Regular cardiac myocyte (primary cell): Measurements from ENCODE around the gene DUOX2. TPM values are rescaled to one million over a fixed set of nuclear protein-coding genes. Genes with fewer than 3 reads are reported as not detected.

Experiments used
- total RNA-seq: library from RNA; depleted of rRNA; stranded (reverse); fragments of >200 nt; gene quantifications from 2 replicates; pipeline ENCODE4 v1.2.3, GENCODE V29; 2014

The DUOX2 gene
- total RNA-seq = under 0.01 TPM in 1 of 2 replicates, not detected in the other

DNA sequence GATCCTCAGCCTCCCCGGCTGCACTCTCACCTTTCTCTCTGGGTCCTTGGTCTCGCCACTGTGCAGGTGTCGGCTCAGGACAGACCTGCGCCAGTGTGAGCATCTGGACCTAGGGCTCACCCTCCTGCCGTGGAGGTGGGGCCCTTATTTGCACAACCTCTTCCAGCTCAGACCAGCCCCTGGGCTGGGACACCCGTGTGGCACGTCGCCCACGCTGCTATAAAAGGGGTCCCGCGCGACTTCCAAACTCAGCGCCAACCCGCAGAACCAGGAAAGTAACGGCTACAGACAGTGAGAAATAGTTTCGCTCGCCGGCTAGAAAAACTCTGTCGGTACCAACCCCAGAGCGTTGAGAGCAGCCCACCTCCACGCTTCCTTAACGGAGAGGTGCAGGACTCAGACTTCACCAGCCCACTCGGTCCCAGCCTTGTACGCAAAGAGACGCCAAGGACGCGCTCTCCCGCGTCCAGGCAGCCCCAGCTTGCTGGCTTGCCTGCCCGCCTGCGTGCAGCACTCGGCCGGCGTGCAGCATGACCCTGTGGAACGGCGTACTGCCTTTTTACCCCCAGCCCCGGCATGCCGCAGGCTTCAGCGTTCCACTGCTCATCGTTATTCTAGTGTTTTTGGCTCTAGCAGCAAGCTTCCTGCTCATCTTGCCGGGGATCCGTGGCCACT, at the start of gene DUOX2, which contains the start of gene DUOXA2:
DUOX2 (minus strand) TSS at position 97 of the 675 bp plus-strand sequence. CDS start 761 bp downstream, outside the sequence.
DUOXA2 (plus strand) TSS at position 251 of the 675 bp plus-strand sequence; CDS start at position 531, 280 bp downstream.

DNA sequence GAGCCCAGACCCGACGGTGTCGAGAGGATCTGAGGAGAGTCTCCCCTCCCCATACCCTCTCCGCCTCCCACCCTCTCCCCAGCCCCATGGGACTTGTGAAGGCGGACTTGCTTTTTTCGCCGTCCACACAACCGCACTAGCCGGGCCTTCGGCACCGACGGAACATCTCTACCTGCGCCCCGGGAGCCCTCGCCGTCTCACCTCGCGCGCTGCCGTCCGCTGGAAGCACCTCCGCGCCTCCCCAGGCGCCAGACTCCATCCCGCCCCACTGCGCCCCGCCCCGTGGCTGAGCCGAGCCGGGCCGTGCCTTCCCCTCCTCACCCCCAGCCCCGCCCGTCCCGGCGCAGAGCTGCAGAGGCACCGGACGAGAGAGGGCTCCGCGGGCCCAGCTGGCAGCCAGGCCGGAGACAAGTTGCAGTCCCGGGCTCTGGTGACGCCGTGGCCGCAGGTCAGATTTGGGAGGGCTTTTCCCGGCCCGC, 15.7 kb upstream of the DUOX2 start, which contains the start of the genes DUOX1 and DUOXA1:
DUOX1 (plus strand) TSS at position 344 of the 479 bp plus-strand sequence. CDS start 1,973 bp downstream, outside the sequence.
DUOXA1 (minus strand) TSS at position 229 of the 479 bp plus-strand sequence. CDS start 6,865 bp downstream, outside the sequence.

Other genes with a start within 250 kb of the DUOX2 start
- not detected in 2 replicates for gene TERB2, start 157.5 kb downstream of the DUOX2 start, total RNA-seq
- gene SORD, start 91.0 kb downstream of the DUOX2 start, total RNA-seq = 4.8 and 17.6 TPM in 2 replicates
- not detected in 2 replicates for gene DUOXA2, start 154 bp upstream of the DUOX2 start, total RNA-seq
- 0.56 TPM in 1 of 2 replicates, not detected in the other for gene DUOXA1, start 15.7 kb upstream of the DUOX2 start, total RNA-seq
- gene DUOX1, start 15.8 kb upstream of the DUOX2 start, total RNA-seq = under 0.01 TPM in 2 replicates
- gene SHF, start 73.8 kb upstream of the DUOX2 start, total RNA-seq = 0.58 and 3.1 TPM in 2 replicates
- gene SLC28A2, start 138.1 kb upstream of the DUOX2 start, total RNA-seq = under 0.01 TPM in 1 of 2 replicates, not detected in the other